Measurements from ENCODE around the gene EXD3. TPM values are rescaled to one million over a fixed set of nuclear protein-coding genes. Genes with fewer than 3 reads are reported as not detected.

The EXD3 gene
- total and polyA plus RNA-seq, 2 of the 4 experiments (the other 2 are of a cell fraction) = 1.1 to 7.4 TPM

DNA sequence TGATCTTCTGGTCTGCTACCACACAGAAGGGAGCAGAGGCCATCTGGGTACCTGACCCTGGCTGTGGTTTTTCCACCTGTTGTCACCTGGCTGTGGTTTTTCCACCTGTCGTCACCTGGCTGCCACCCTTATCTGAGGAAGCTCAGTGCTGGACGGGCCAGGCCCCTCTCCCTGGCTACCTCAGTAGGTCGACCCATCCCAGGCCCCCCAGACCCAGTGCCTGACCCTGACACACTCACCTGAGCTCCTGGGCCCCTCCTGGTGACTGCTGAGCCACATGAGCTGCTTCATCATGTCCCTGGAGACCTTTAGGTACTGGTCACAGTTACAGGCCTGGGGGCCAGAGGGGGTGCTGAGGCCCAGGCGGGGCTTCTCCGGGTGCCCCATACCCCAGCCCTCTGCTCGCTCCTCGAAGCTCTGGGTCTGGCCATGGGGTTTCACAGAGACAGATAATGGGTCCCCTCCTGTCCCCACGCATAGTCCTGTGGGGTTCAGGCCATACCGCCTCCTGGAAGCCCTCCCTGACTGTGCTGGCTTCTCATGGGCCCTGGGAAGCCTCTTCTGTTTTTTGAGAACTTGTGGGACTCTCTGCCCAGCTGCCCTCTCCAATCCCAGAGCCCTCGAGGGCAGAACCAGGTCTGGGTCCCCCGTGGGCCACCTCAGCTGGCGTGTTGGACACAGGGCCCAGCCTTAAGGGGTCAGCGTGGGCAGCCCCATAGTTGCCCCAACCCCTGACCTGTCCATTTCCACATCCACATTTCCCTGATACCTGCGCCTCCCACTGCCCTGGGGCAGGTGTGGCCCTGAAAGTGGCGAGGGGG, 113.4 kb downstream of the EXD3 start:
- in situ Hi-C loops (cut with MboI; ENCODE audit: low sequenced_read_pairs) (no loop called here), dilution Hi-C loops (cut with HindIII; ENCODE audit: low sequenced_read_pairs, unreplicated experiment) (no loop called here), intact Hi-C loops (cut with micrococcal nuclease) (no loop called here)
- Histone ChIP-seq H3K4me2 (ENCODE audit: low read depth, low read length) (no peak overlapping the region), H3K56ac (ENCODE audit: extremely low read depth, insufficient read depth, low read length) (no peak overlapping the region), H4K5ac (ENCODE audit: low read depth, low read length) (no peak overlapping the region), H3K27ac (ENCODE audit: insufficient read depth, low read length) (no peak overlapping the region), H2AK5ac (ENCODE audit: low read depth, low read length) (no peak overlapping the region), H4K20me1 (ENCODE audit: insufficient read depth, low read length) (no peaks in the 10 kb centered on the region), H3K14ac (replicated peaks; ENCODE audit: low read depth, low read length) (no peak overlapping the region), H4K8ac (ENCODE audit: low read depth in 2 of 2, low read length in 2 of 2) (no peak overlapping the region), H2AK9ac (replicated peaks; ENCODE audit: low read depth, low read length, poor library complexity) (no peak overlapping the region), H3K4me3 (ENCODE audit: insufficient read depth, low read depth, low read length) (no peak overlapping the region), H2BK20ac (ENCODE audit: low read depth, low read length) (no peak overlapping the region), H2BK15ac (ENCODE audit: low read depth, low read length) (no peak overlapping the region), H3K36me3 (ENCODE audit: control insufficient read depth, insufficient read depth, low read length) (no peaks in the 10 kb centered on the region), H2BK120ac (ENCODE audit: low read depth, low read length) (no peak overlapping the region), H3K9me3 (ENCODE audit: control insufficient read depth, insufficient read depth, low read length) (no peaks in the 10 kb centered on the region), H3K9me1 (ENCODE audit: insufficient read depth, low read length) (no peaks in the 10 kb centered on the region), H3K79me1 (ENCODE audit: low read depth in 1 of 2, low read length in 2 of 2) (no peaks in the 10 kb centered on the region), H2BK5ac (ENCODE audit: low read depth, low read length, poor library complexity, severe bottlenecking) (no peak overlapping the region), H3K18ac (ENCODE audit: low read depth, low read length) (no peak overlapping the region), H3K4ac (ENCODE audit: low read depth, low read length) (no peak overlapping the region), H3K9ac (ENCODE audit: low read depth, low read length) (no peak overlapping the region), H2AFZ (replicated peaks; ENCODE audit: low read length, poor library complexity) (no peak overlapping the region), H3K27me3 (ENCODE audit: control insufficient read depth, insufficient read depth, low read length) (peaks cover 6% of the 10 kb centered on the region; the same call in 1 of the 2 replicates), H3K23ac (ENCODE audit: low read depth, low read length) (no peak overlapping the region), H4K91ac (ENCODE audit: insufficient read depth, low read depth, low read length) (no peak overlapping the region), H3K4me1 (ENCODE audit: control insufficient read depth, insufficient read depth, low read length) (no peaks in the 10 kb centered on the region; the same call in 1 of the 2 replicates)
- 88% methylated on average over 6 of the region's 15 CpGs; no CpG with 5 or more reads in 1 of the 2 experiments for WGBS, 2 experiments (ENCODE audit: extremely low coverage in 2 of 2, insufficient read length in 1 of 2)
- ATAC-seq (ENCODE audit: low read depth) (no peak), DNase-seq (no peak)
- CTCF ChIA-PET = no interaction called here
- no peak for TF ChIP-seq RFX5 (IDR thresholded peaks at IDR 0.05; ENCODE audit: low read depth, low read length)
- TF ChIP-seq RAD21 (IDR thresholded peaks at IDR 0.05; ENCODE audit: low read length) = no peak
- TF ChIP-seq FOS (IDR thresholded peaks at IDR 0.05; ENCODE audit: low read depth, low read length) = no peak
- TF ChIP-seq SMC3 (IDR thresholded peaks at IDR 0.05; ENCODE audit: low read depth, low read length) = no peak
- TF ChIP-seq MAFK (IDR thresholded peaks at IDR 0.05; ENCODE audit: low read depth, low read length) = no peak
- no peak for TF ChIP-seq CEBPB (IDR thresholded peaks at IDR 0.05; ENCODE audit: low read depth, low read length)
- TF ChIP-seq, protein P1, sequence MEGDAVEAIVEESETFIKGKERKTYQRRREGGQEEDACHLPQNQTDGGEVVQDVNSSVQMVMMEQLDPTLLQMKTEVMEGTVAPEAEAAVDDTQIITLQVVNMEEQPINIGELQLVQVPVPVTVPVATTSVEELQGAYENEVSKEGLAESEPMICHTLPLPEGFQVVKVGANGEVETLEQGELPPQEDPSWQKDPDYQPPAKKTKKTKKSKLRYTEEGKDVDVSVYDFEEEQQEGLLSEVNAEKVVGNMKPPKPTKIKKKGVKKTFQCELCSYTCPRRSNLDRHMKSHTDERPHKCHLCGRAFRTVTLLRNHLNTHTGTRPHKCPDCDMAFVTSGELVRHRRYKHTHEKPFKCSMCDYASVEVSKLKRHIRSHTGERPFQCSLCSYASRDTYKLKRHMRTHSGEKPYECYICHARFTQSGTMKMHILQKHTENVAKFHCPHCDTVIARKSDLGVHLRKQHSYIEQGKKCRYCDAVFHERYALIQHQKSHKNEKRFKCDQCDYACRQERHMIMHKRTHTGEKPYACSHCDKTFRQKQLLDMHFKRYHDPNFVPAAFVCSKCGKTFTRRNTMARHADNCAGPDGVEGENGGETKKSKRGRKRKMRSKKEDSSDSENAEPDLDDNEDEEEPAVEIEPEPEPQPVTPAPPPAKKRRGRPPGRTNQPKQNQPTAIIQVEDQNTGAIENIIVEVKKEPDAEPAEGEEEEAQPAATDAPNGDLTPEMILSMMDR (conservative IDR thresholded peaks at IDR 0.05; ENCODE audit: low read depth, low read length) = no peak
- TF ChIP-seq RCOR1 (IDR thresholded peaks at IDR 0.05; ENCODE audit: insufficient replicate concordance, low read length) = no peak
- POLR2A ChIA-PET (ENCODE audit: unreplicated experiment) = no interaction called here
- BruUV-seq (replicated peaks) = no TSS peak

All from IMR-90 (cell line).